ENCODE results near the gene WDR86.

- no peak for TF ChIP-seq EHMT2 (IDR thresholded peaks at IDR 0.05; ENCODE audit: low read depth)
- TF ChIP-seq CTCF (IDR thresholded peaks at IDR 0.05), result no peak
- no peak for TF ChIP-seq HDAC2 (IDR thresholded peaks at IDR 0.05)
- TF ChIP-seq ELK1 (IDR thresholded peaks at IDR 0.05; ENCODE audit: low read depth, low read length), result no peak
- TF ChIP-seq JUN (IDR thresholded peaks at IDR 0.05), result no peak
- no peak for TF ChIP-seq POLR2A (IDR thresholded peaks at IDR 0.05; ENCODE audit: low read length)
- no peak for TF ChIP-seq RNF2 (IDR thresholded peaks at IDR 0.05; ENCODE audit: borderline replicate concordance, low read depth)
- TF ChIP-seq MYC (IDR thresholded peaks at IDR 0.05; ENCODE audit: borderline replicate concordance, low read length), result no peak
- TF ChIP-seq REST (IDR thresholded peaks at IDR 0.05), result no peak
- no peak for TF ChIP-seq CBX2 (IDR thresholded peaks at IDR 0.05; ENCODE audit: borderline replicate concordance, low read depth)
Observed at GRCh38 chr7:151340794-151341356, 69.0 kb downstream of the WDR86 start.

All from A549 (cell line).